ENCODE measurements around the gene OCA2. TPM values are rescaled to one million over a fixed set of nuclear protein-coding genes. Genes with fewer than 3 reads are reported as not detected.

The OCA2 gene
- total and polyA plus RNA-seq, 2 of the 4 experiments (the other 2 are of a cell fraction): under 0.01 to 0.03 TPM

- WGBS, 2 experiments (ENCODE audit: extremely low coverage in 2 of 2, insufficient read length in 1 of 2): no CpG with 5 or more reads among the region's 1 CpG
- no peaks in the 10 kb centered on the region for H4K20me1 ChIP-seq (ENCODE audit: insufficient read depth, low read length)
- no peak overlapping the region for H2BK5ac ChIP-seq (ENCODE audit: low read depth, low read length, poor library complexity, severe bottlenecking)
- H3K56ac ChIP-seq (ENCODE audit: extremely low read depth, insufficient read depth, low read length): no peak overlapping the region
- no peak overlapping the region for H2AK9ac ChIP-seq (replicated peaks; ENCODE audit: low read depth, low read length, poor library complexity)
- no peak overlapping the region for H2BK120ac ChIP-seq (ENCODE audit: low read depth, low read length)
- H4K5ac ChIP-seq (ENCODE audit: low read depth, low read length): no peak overlapping the region
- no peak for DNase-seq
- no peak for TF ChIP-seq CEBPB (IDR thresholded peaks at IDR 0.05; ENCODE audit: low read depth, low read length)
- no peak for TF ChIP-seq RFX5 (IDR thresholded peaks at IDR 0.05; ENCODE audit: low read depth, low read length)
- TF ChIP-seq POLR2A (IDR thresholded peaks at IDR 0.05; ENCODE audit: low read depth, low read length): no peak
- no peak for TF ChIP-seq CTCF (conservative IDR thresholded peaks at IDR 0.05; ENCODE audit: low read depth, low read length)
- no peak for TF ChIP-seq CHD1 (IDR thresholded peaks at IDR 0.05; ENCODE audit: low read depth, low read length)
- TF ChIP-seq NFE2L2 (IDR thresholded peaks at IDR 0.05; ENCODE audit: low read depth, low read length): no peak
- TF ChIP-seq RCOR1 (IDR thresholded peaks at IDR 0.05; ENCODE audit: insufficient replicate concordance, low read length): no peak
- no peak for TF ChIP-seq MXI1 (IDR thresholded peaks at IDR 0.05; ENCODE audit: borderline replicate concordance, low read depth, low read length)
- TF ChIP-seq MAZ (IDR thresholded peaks at IDR 0.05; ENCODE audit: borderline replicate concordance, low read depth, low read length): no peak
- no peak for TF ChIP-seq BHLHE40 (IDR thresholded peaks at IDR 0.05; ENCODE audit: low read depth, low read length)
- no peak for TF ChIP-seq USF2 (IDR thresholded peaks at IDR 0.05; ENCODE audit: low read depth, low read length)
- no peak for TF ChIP-seq RAD21 (IDR thresholded peaks at IDR 0.05; ENCODE audit: low read length)
- no peak for TF ChIP-seq MAFK (IDR thresholded peaks at IDR 0.05; ENCODE audit: low read depth, low read length)
- TF ChIP-seq SMC3 (IDR thresholded peaks at IDR 0.05; ENCODE audit: low read depth, low read length): no peak
- TF ChIP-seq ELK1 (IDR thresholded peaks at IDR 0.05; ENCODE audit: borderline replicate concordance, low read depth, low read length): no peak
- no peak for TF ChIP-seq FOS (IDR thresholded peaks at IDR 0.05; ENCODE audit: low read depth, low read length)
- dilution Hi-C loops (cut with HindIII; ENCODE audit: low sequenced_read_pairs, unreplicated experiment): no loop called here
- H3K36me3 ChIP-seq (ENCODE audit: control insufficient read depth, insufficient read depth, low read length): no peaks in the 10 kb centered on the region
- intact Hi-C loops (cut with micrococcal nuclease): no loop called here
- no peak overlapping the region for H3K18ac ChIP-seq (ENCODE audit: low read depth, low read length)
- CTCF ChIA-PET: no interaction called here
- H3K4ac ChIP-seq (ENCODE audit: low read depth, low read length): no peak overlapping the region
- no peak overlapping the region for H2AFZ ChIP-seq (replicated peaks; ENCODE audit: low read length, poor library complexity)
- H4K91ac ChIP-seq (ENCODE audit: insufficient read depth, low read depth, low read length): no peak overlapping the region
- H3K4me1 ChIP-seq (ENCODE audit: control insufficient read depth, insufficient read depth, low read length): no peaks in the 10 kb centered on the region
- H3K23ac ChIP-seq (ENCODE audit: low read depth, low read length): no peak overlapping the region
- no peak overlapping the region for H3K27ac ChIP-seq (ENCODE audit: insufficient read depth, low read length)
- ATAC-seq (ENCODE audit: low read depth): no peak
- no peak overlapping the region for H2AK5ac ChIP-seq (ENCODE audit: low read depth, low read length)
- no peak overlapping the region for H3K4me2 ChIP-seq (ENCODE audit: low read depth, low read length)
- no peaks in the 10 kb centered on the region for H3K9me1 ChIP-seq (ENCODE audit: insufficient read depth, low read length)
- H4K8ac ChIP-seq (ENCODE audit: low read depth in 2 of 2, low read length in 2 of 2): no peak overlapping the region
- H3K4me3 ChIP-seq (ENCODE audit: insufficient read depth, low read depth, low read length): no peak overlapping the region
- H3K27me3 ChIP-seq (ENCODE audit: control insufficient read depth, insufficient read depth, low read length): no peaks in the 10 kb centered on the region
- H2BK15ac ChIP-seq (ENCODE audit: low read depth, low read length): no peak overlapping the region
- BruUV-seq (replicated peaks): no TSS peak
- no peaks in the 10 kb centered on the region for H3K9me3 ChIP-seq (ENCODE audit: control insufficient read depth, insufficient read depth, low read length)
- no peak overlapping the region for H2BK20ac ChIP-seq (ENCODE audit: low read depth, low read length)
- no peak overlapping the region for H3K14ac ChIP-seq (replicated peaks; ENCODE audit: low read depth, low read length)
- H3K9ac ChIP-seq (ENCODE audit: low read depth, low read length): no peak overlapping the region
- H3K79me1 ChIP-seq (ENCODE audit: low read depth in 1 of 2, low read length in 2 of 2): no peaks in the 10 kb centered on the region
- in situ Hi-C loops (cut with MboI; ENCODE audit: low sequenced_read_pairs): no loop called here
- POLR2A ChIA-PET (ENCODE audit: unreplicated experiment): no interaction called here
Measured at GRCh38 chr15:28075573-28075972, 23.5 kb downstream of the OCA2 start.

All from IMR-90 (cell line).